IMR-90 (cell line): ENCODE measurements around the gene DMD. TPM values are rescaled to one million over a fixed set of nuclear protein-coding genes. Genes with fewer than 3 reads are reported as not detected.

Experiments used
- ATAC-seq: fragments of 200-7000 bp; cut with Tn5 transposase; 2 replicates; pipeline ENCODE4 v1.9.1; 2020; ENCODE audit warnings: low read depth, mild to moderate bottlenecking, moderate library complexity
- BruUV-seq: library from RNA; stranded (reverse); fragments of 400-500 nt; replicated peaks from 2 replicates; lab custom pipeline; 2021; lab: Mats Ljungman, UMichigan
- CTCF ChIA-PET: fragments of 300-600 bp; formaldehyde crosslinking; extraction: SDS; loops from one replicate; lab custom pipeline; 2021; ENCODE audit warnings: antibody characterized with exemption; lab: Yijun Ruan, JAX
- POLR2A ChIA-PET: fragments of 300-600 bp; sonication (Branson Sonifier 250); formaldehyde crosslinking; loops from one replicate; lab custom pipeline; 2022; ENCODE audit warnings: antibody characterized with exemption; ENCODE audit not compliant: unreplicated experiment; lab: Charles Lee
- DNase-seq: peaks from one replicate; pipeline ENCODE4 v3.0.0; 2013
- H2AFZ ChIP-seq: replicated peaks from 2 replicates; pipeline ENCODE3; 2013; ENCODE audit warnings: low read length, mild to moderate bottlenecking; ENCODE audit not compliant: poor library complexity
- H2AK5ac ChIP-seq: 2 replicates; pipeline ENCODE4 v1.6.1; 2013; ENCODE audit warnings: low read depth, low read length, inconsistent platforms
- H2AK9ac ChIP-seq: replicated peaks from 2 replicates; pipeline ENCODE3; 2013; ENCODE audit warnings: mild to moderate bottlenecking, low read depth, low read length, moderate library complexity; ENCODE audit not compliant: poor library complexity
- H2BK120ac ChIP-seq: 2 replicates; pipeline ENCODE4 v1.6.1; 2013; ENCODE audit warnings: low read depth, low read length, inconsistent platforms
- H2BK15ac ChIP-seq: 3 replicates; pipeline ENCODE4 v1.6.1; 2013; ENCODE audit warnings: low read depth, low read length, inconsistent platforms
- H2BK20ac ChIP-seq: 2 replicates; pipeline ENCODE4 v1.6.1; 2013; ENCODE audit warnings: low read depth, mild to moderate bottlenecking, inconsistent platforms, low read length, moderate library complexity
- H2BK5ac ChIP-seq: 2 replicates; pipeline ENCODE4 v1.6.1; 2013; ENCODE audit warnings: mild to moderate bottlenecking, low read depth, low read length, inconsistent platforms; ENCODE audit not compliant: poor library complexity, severe bottlenecking
- H3K14ac ChIP-seq: replicated peaks from 2 replicates; pipeline ENCODE4 v1.6.1; 2013; ENCODE audit warnings: low read depth, low read length, inconsistent platforms
- H3K18ac ChIP-seq: 2 replicates; pipeline ENCODE4 v1.6.1; 2013; ENCODE audit warnings: low read depth, low read length, control low read depth
- H3K23ac ChIP-seq: 2 replicates; pipeline ENCODE4 v1.6.1; 2013; ENCODE audit warnings: low read depth, low read length, inconsistent platforms
- H3K27ac ChIP-seq: 2 replicates; pipeline ENCODE4 v1.5.1; 2013; ENCODE audit warnings: mild to moderate bottlenecking, control low read depth, low read length; ENCODE audit not compliant: insufficient read depth
- H3K27me3 ChIP-seq: 2 replicates; pipeline ENCODE4 v1.6.1; 2013; ENCODE audit warnings: low read length; ENCODE audit not compliant: control insufficient read depth, insufficient read depth
- H3K36me3 ChIP-seq: 2 replicates; pipeline ENCODE4 v1.6.1; 2013; ENCODE audit warnings: low read length, mixed read lengths; ENCODE audit not compliant: control insufficient read depth, insufficient read depth
- H3K4ac ChIP-seq: 2 replicates; pipeline ENCODE4 v1.6.1; 2013; ENCODE audit warnings: low read depth, low read length, inconsistent platforms
- H3K4me1 ChIP-seq: 2 replicates; pipeline ENCODE4 v1.6.1; 2013; ENCODE audit warnings: low read length, mixed read lengths; ENCODE audit not compliant: control insufficient read depth, insufficient read depth
- H3K4me2 ChIP-seq: 2 replicates; pipeline ENCODE4 v1.6.1; 2013; ENCODE audit warnings: low read depth, mild to moderate bottlenecking, control low read depth, low read length, moderate library complexity
- H3K4me3 ChIP-seq: 2 replicates; pipeline ENCODE4 v1.5.1; 2013; ENCODE audit warnings: low read depth, mild to moderate bottlenecking, control low read depth, low read length, moderate library complexity; ENCODE audit not compliant: insufficient read depth
- H3K56ac ChIP-seq: 2 replicates; pipeline ENCODE4 v1.6.1; 2013; ENCODE audit warnings: low read length, inconsistent platforms; ENCODE audit not compliant: insufficient read depth; ENCODE audit errors: extremely low read depth
- H3K79me1 ChIP-seq, 2 experiments: 2 replicates each; pipeline ENCODE4 v1.6.1; 2013; ENCODE audit warnings: low read length in 2 of 2, inconsistent platforms in 1 of 2, low read depth in 1 of 2
- H3K9ac ChIP-seq: 2 replicates; pipeline ENCODE4 v1.6.1; 2013; ENCODE audit warnings: low read depth, low read length, control low read depth
- H3K9me1 ChIP-seq: 2 replicates; pipeline ENCODE4 v1.6.1; 2013; ENCODE audit warnings: low read length, inconsistent platforms; ENCODE audit not compliant: insufficient read depth
- H3K9me3 ChIP-seq: 2 replicates; pipeline ENCODE4 v1.6.1; 2013; ENCODE audit warnings: low read length; ENCODE audit not compliant: control insufficient read depth, insufficient read depth
- H4K20me1 ChIP-seq: 2 replicates; pipeline ENCODE4 v1.6.1; 2013; ENCODE audit warnings: low read length, inconsistent platforms; ENCODE audit not compliant: insufficient read depth
- H4K5ac ChIP-seq: 2 replicates; pipeline ENCODE4 v1.6.1; 2013; ENCODE audit warnings: mild to moderate bottlenecking, low read depth, low read length, control low read depth
- H4K8ac ChIP-seq, 2 experiments: 2 replicates each; pipeline ENCODE4 v1.6.1; 2013; ENCODE audit warnings: low read depth in 2 of 2, low read length in 2 of 2, control low read depth in 1 of 2, inconsistent platforms in 1 of 2
- H4K91ac ChIP-seq: 2 replicates; pipeline ENCODE4 v1.6.1; 2013; ENCODE audit warnings: low read depth, low read length, inconsistent platforms; ENCODE audit not compliant: insufficient read depth
- CHD1 ChIP-seq: IDR thresholded peaks from 2 replicates; pipeline ENCODE4 v1.6.1; 2012; ENCODE audit warnings: low read depth, low read length, improper control_type of control experiment
- MXI1 ChIP-seq: IDR thresholded peaks from 2 replicates; pipeline ENCODE4 v1.6.1; 2012; ENCODE audit warnings: low read depth, mild to moderate bottlenecking, low read length, moderate library complexity, borderline replicate concordance
- RAD21 ChIP-seq: IDR thresholded peaks from 2 replicates; pipeline ENCODE4 v1.6.1; 2012; ENCODE audit warnings: low read length, improper control_type of control experiment
- RCOR1 ChIP-seq: IDR thresholded peaks from 2 replicates; pipeline ENCODE4 v1.6.1; 2012; ENCODE audit warnings: mild to moderate bottlenecking, low read length, improper control_type of control experiment; ENCODE audit not compliant: insufficient replicate concordance
- WGBS, 2 experiments: methylation state at CpG; one replicate each; pipeline versions ENCODE4 v1.1.5 to v1.1.7; 2013; ENCODE audit warnings: missing lambda C conversion rate in 2 of 2; ENCODE audit not compliant: insufficient read length in 1 of 2; ENCODE audit errors: extremely low coverage in 2 of 2; 5-methylcytosine and 5-hydroxymethylcytosine counted together
- dilution Hi-C: fragments of 300-500 bp; cut with HindIII; formaldehyde crosslinking; loops from one replicate; pipeline ENCODE4 v1.14.3; 2018; ENCODE audit warnings: low sequenced_read_pairs; ENCODE audit not compliant: unreplicated experiment
- in situ Hi-C: fragments of 300-500 bp; cut with MboI; formaldehyde crosslinking; loops from 3 replicates; pipeline ENCODE4 v1.14.3; 2019; ENCODE audit warnings: low sequenced_read_pairs, inconsistent platforms, mixed read lengths
- intact Hi-C: fragments of 100-400 bp; cut with micrococcal nuclease; formaldehyde crosslinking; loops from 2 replicates; pipeline ENCODE4 v1.10.0; 2022
- polyA plus RNA-seq, 3 experiments: library from polyadenylated mRNA; depleted of rRNA; stranded (reverse); fragments of >200 nt; gene quantifications; 2 replicates each; pipeline ENCODE4 v1.2.3, GENCODE V29; 2012; ENCODE audit warnings: low replicate concordance in 1 of 3
- total RNA-seq: library from RNA; depleted of rRNA; stranded (reverse); fragments of >200 nt; gene quantifications from 2 replicates; pipeline ENCODE4 v1.2.3, GENCODE V29; 2012
- TF ChIP-seq, protein P1 (sequence below): fragments of 150-350 bp; IDR thresholded peaks from 2 replicates; pipeline ENCODE4 v1.6.1; 2017; ENCODE audit warnings: mild to moderate bottlenecking, antibody characterized with exemption, low read length, low read depth
- TF ChIP-seq, protein P2 (sequence below): fragments of 150-350 bp; IDR thresholded peaks from 2 replicates; pipeline ENCODE4 v1.6.1; 2016; ENCODE audit warnings: low read depth, mild to moderate bottlenecking, low read length, moderate library complexity, borderline replicate concordance
- TF ChIP-seq, protein P3 (sequence below): conservative IDR thresholded peaks from 2 replicates; pipeline ENCODE4 v1.5.1; 2012; ENCODE audit warnings: mild to moderate bottlenecking, low read depth, low read length, improper control_type of control experiment

DMD gene
- total and polyA plus RNA-seq, 2 of the 4 experiments (the other 2 are of a cell fraction): 6.6 to 11.8 TPM

DNA sequence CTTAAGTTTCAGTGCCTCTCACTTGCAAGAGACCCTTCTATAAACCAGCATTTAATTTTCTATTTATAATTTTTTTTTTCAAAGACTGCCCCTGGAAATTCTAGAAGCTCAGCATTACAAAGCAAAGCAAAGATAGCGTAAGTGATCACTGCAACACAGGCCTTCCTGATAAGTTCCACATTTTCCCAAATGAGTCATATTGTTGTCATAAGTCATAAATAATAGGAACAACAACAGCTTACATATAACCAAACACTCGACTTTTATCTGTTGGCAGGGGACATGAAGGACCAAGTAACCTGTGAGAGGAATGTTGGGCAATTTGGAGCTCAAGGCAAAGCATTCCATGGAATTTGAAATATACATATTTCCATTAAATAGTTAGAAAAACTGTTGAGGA lies 815.5 kb downstream of the DMD start:
- H3K36me3 ChIP-seq: no peaks in the 10 kb centered on the region
- H3K23ac ChIP-seq: no peak overlapping the region
- no peak overlapping the region for H2AFZ ChIP-seq
- no peak overlapping the region for H4K8ac ChIP-seq
- TF ChIP-seq MXI1: no peak
- TF ChIP-seq, protein P1, sequence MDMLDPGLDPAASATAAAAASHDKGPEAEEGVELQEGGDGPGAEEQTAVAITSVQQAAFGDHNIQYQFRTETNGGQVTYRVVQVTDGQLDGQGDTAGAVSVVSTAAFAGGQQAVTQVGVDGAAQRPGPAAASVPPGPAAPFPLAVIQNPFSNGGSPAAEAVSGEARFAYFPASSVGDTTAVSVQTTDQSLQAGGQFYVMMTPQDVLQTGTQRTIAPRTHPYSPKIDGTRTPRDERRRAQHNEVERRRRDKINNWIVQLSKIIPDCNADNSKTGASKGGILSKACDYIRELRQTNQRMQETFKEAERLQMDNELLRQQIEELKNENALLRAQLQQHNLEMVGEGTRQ: no peak
- TF ChIP-seq CHD1: no peak
- TF ChIP-seq RCOR1: no peak
- TF ChIP-seq, protein P2, sequence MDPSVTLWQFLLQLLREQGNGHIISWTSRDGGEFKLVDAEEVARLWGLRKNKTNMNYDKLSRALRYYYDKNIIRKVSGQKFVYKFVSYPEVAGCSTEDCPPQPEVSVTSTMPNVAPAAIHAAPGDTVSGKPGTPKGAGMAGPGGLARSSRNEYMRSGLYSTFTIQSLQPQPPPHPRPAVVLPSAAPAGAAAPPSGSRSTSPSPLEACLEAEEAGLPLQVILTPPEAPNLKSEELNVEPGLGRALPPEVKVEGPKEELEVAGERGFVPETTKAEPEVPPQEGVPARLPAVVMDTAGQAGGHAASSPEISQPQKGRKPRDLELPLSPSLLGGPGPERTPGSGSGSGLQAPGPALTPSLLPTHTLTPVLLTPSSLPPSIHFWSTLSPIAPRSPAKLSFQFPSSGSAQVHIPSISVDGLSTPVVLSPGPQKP: no peak
- TF ChIP-seq, protein P3, sequence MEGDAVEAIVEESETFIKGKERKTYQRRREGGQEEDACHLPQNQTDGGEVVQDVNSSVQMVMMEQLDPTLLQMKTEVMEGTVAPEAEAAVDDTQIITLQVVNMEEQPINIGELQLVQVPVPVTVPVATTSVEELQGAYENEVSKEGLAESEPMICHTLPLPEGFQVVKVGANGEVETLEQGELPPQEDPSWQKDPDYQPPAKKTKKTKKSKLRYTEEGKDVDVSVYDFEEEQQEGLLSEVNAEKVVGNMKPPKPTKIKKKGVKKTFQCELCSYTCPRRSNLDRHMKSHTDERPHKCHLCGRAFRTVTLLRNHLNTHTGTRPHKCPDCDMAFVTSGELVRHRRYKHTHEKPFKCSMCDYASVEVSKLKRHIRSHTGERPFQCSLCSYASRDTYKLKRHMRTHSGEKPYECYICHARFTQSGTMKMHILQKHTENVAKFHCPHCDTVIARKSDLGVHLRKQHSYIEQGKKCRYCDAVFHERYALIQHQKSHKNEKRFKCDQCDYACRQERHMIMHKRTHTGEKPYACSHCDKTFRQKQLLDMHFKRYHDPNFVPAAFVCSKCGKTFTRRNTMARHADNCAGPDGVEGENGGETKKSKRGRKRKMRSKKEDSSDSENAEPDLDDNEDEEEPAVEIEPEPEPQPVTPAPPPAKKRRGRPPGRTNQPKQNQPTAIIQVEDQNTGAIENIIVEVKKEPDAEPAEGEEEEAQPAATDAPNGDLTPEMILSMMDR: no peak
- TF ChIP-seq RAD21: no peak
- no peak overlapping the region for H3K4ac ChIP-seq
- no peak overlapping the region for H3K18ac ChIP-seq
- H3K27ac ChIP-seq: no peak overlapping the region
- H3K4me3 ChIP-seq: no peak overlapping the region
- no peaks in the 10 kb centered on the region for H3K79me1 ChIP-seq
- no TSS peak for BruUV-seq
- H2BK20ac ChIP-seq: no peak overlapping the region
- in situ Hi-C loops: no loop called here
- no peaks in the 10 kb centered on the region for H3K4me1 ChIP-seq
- H3K4me2 ChIP-seq: no peak overlapping the region
- no peak overlapping the region for H2BK120ac ChIP-seq
- H4K5ac ChIP-seq: no peak overlapping the region
- H4K20me1 ChIP-seq: no peaks in the 10 kb centered on the region
- no peak overlapping the region for H4K91ac ChIP-seq
- POLR2A ChIA-PET: no interaction called here
- intact Hi-C loops: no loop called here
- no peak overlapping the region for H3K14ac ChIP-seq
- no peak overlapping the region for H2AK5ac ChIP-seq
- H3K9me3 ChIP-seq: no peaks in the 10 kb centered on the region
- no peak overlapping the region for H3K56ac ChIP-seq
- no CpG with 5 or more reads among the region's 2 CpGs for WGBS, 2 experiments
- no peak overlapping the region for H2BK5ac ChIP-seq
- dilution Hi-C loops: no loop called here
- DNase-seq (no peak), ATAC-seq (no peak)
- no peaks in the 10 kb centered on the region for H3K9me1 ChIP-seq
- no peak overlapping the region for H3K9ac ChIP-seq
- no peak overlapping the region for H2AK9ac ChIP-seq
- H2BK15ac ChIP-seq: no peak overlapping the region
- CTCF ChIA-PET: no interaction called here
- H3K27me3 ChIP-seq: no peaks in the 10 kb centered on the region
